ENCODE data around the gene B3GNT2.
"Not testable (repeated sequence)": the region's sequence is repeated elsewhere in the genome, so short reads cannot be mapped to it uniquely, and the experiment has no call there.

DNA sequence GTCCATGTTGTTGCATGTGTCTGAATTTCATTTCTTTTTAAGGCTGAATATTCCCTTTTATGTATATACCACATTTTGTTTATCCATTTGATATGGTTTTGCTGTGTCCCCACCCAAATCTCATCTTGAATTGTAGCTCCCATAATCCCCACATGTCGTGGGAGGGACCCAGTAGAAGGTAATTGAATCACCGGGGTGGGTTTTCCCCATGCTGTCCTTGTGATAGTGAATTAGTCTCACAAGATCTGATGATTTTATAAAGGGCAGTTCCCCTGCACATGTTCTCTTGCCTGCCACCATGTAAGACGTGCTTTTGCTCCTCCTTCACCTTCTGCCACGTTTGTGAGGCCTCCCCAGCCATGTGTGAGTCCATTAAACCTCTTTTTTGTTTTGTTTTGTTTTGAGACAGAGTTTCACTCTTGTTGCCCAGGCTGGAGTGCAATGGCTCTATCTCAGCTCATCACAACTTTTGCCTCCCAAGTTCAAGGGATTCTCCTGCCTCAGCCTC lies 72.8 kb downstream of the B3GNT2 start:
- TF ChIP-seq ZFX (IDR thresholded peaks at IDR 0.05), result not testable (repeated sequence)
- TF ChIP-seq, protein P1, sequence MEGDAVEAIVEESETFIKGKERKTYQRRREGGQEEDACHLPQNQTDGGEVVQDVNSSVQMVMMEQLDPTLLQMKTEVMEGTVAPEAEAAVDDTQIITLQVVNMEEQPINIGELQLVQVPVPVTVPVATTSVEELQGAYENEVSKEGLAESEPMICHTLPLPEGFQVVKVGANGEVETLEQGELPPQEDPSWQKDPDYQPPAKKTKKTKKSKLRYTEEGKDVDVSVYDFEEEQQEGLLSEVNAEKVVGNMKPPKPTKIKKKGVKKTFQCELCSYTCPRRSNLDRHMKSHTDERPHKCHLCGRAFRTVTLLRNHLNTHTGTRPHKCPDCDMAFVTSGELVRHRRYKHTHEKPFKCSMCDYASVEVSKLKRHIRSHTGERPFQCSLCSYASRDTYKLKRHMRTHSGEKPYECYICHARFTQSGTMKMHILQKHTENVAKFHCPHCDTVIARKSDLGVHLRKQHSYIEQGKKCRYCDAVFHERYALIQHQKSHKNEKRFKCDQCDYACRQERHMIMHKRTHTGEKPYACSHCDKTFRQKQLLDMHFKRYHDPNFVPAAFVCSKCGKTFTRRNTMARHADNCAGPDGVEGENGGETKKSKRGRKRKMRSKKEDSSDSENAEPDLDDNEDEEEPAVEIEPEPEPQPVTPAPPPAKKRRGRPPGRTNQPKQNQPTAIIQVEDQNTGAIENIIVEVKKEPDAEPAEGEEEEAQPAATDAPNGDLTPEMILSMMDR (conservative IDR thresholded peaks at IDR 0.05), result not testable (repeated sequence)

Data from C4-2B (cell line).